B cell (primary cell): ENCODE measurements around the gene RASSF3. TPM values are rescaled to one million over a fixed set of nuclear protein-coding genes. Genes with fewer than 3 reads are reported as not detected.
A peak's percentile ranks its signal among the peaks of the same experiment; 100 is the strongest.

Experiments
- ATAC-seq: fragments of 200-7000 bp; cut with Tn5 transposase; one replicate; pipeline ENCODE4 v1.10.0; 2021; ENCODE audit warnings: low read depth, mild to moderate bottlenecking, moderate number of reproducible peaks, moderate library complexity
- CTCF ChIA-PET: fragments of 350-600 bp; sonication (Branson Sonifier 250); formaldehyde crosslinking; loops from one replicate; lab custom pipeline; 2021; ENCODE audit warnings: antibody characterized with exemption, inconsistent platforms; lab: Charles Lee
- POLR2A ChIA-PET: fragments of 350-600 bp; sonication (Branson Sonifier 250); formaldehyde crosslinking; loops from one replicate; lab custom pipeline; 2021; ENCODE audit warnings: antibody characterized with exemption; lab: Charles Lee
- DNase-seq: peaks from one replicate; pipeline ENCODE4 v3.0.0; 2013
- H2AFZ ChIP-seq: 2 replicates; pipeline ENCODE4 v1.6.1; 2012; ENCODE audit warnings: mild to moderate bottlenecking, low read depth, low read length; ENCODE audit not compliant: insufficient read depth, poor library complexity, severe bottlenecking
- H3K27ac ChIP-seq, 2 donors: 1 replicate in 1 of 2; 2 replicates in 1 of 2; pipeline ENCODE4 v1.5.1; 2012 to 2013; ENCODE audit warnings: low read length in 2 of 2, mild to moderate bottlenecking in 2 of 2, moderate library complexity in 1 of 2
- H3K27me3 ChIP-seq, 4 experiments: fragments of 200-600 bp in 1 of 4; sonication (generic) in 1 of 4; replicated peaks in 1 of 4; 1 replicate in 2 of 4; 2 replicates in 2 of 4; pipeline versions ENCODE4 v1.6.1 to v1.7.0; 2013 to 2016; ENCODE audit warnings: low read length in 3 of 4, mild to moderate bottlenecking in 2 of 4, mixed read lengths in 1 of 4, moderate library complexity in 1 of 4; ENCODE audit not compliant: insufficient read depth in 4 of 4, control insufficient read depth in 3 of 4; ENCODE audit errors: control extremely low read depth in 1 of 4
- H3K36me3 ChIP-seq, 2 experiments: replicated peaks in 1 of 2; 1 replicate in 1 of 2; 2 replicates in 1 of 2; pipeline versions ENCODE4 v1.6.1 to v1.7.1; 2013; ENCODE audit warnings: low read length in 1 of 2; ENCODE audit not compliant: insufficient read depth in 2 of 2, control insufficient read depth in 1 of 2; ENCODE audit errors: control extremely low read depth in 1 of 2, extremely low read depth in 1 of 2
- H3K4me1 ChIP-seq, 2 donors: fragments of 200-600 bp in 1 of 2; sonication (generic) in 1 of 2; 1 replicate in 1 of 2; 2 replicates in 1 of 2; pipeline versions ENCODE4 v1.5.1 to v1.6.1; 2013 to 2017; ENCODE audit warnings: low read length in 2 of 2; ENCODE audit not compliant: control insufficient read depth in 2 of 2, insufficient read depth in 2 of 2
- H3K4me2 ChIP-seq: replicated peaks from 2 replicates; pipeline ENCODE3; 2012; ENCODE audit warnings: mild to moderate bottlenecking, low read depth, low read length; ENCODE audit not compliant: poor library complexity, severe bottlenecking
- H3K4me3 ChIP-seq, 5 experiments: fragments of 200-600 bp in 1 of 5; sonication (generic) in 1 of 5; 1 replicate in 3 of 5; 2 replicates in 2 of 5; pipeline versions ENCODE4 v1.5.1 to v1.7.0; 2011 to 2016; ENCODE audit warnings: low read length in 4 of 5, mild to moderate bottlenecking in 4 of 5, low read depth in 2 of 5, control low read depth in 1 of 5, moderate library complexity in 1 of 5; ENCODE audit not compliant: insufficient read depth in 1 of 5; ENCODE audit errors: control extremely low read depth in 1 of 5, extremely low read depth in 1 of 5
- H3K79me2 ChIP-seq: fragments of 200-600 bp; sonication (generic); one replicate; pipeline ENCODE4 v1.6.0; 2016; ENCODE audit warnings: low read length; ENCODE audit not compliant: control insufficient read depth, insufficient read depth
- H3K9ac ChIP-seq: fragments of 200-600 bp; sonication (generic); 2 replicates; pipeline ENCODE4 v1.6.1; 2017; ENCODE audit warnings: mild to moderate bottlenecking, low read length, moderate library complexity
- H3K9me3 ChIP-seq, 3 donors: one replicate each; pipeline versions ENCODE4 v1.6.1 to v1.7.1; 2013; ENCODE audit warnings: low read length in 2 of 3; ENCODE audit not compliant: control insufficient read depth in 2 of 3, insufficient read depth in 1 of 3; ENCODE audit errors: control extremely low read depth in 1 of 3
- H4K20me1 ChIP-seq: 2 replicates; pipeline ENCODE4 v1.6.0; 2012; ENCODE audit warnings: mild to moderate bottlenecking, low read length; ENCODE audit not compliant: insufficient read depth, control insufficient read depth, poor library complexity, severe bottlenecking
- H3K27ac Mint-ChIP-seq: one replicate; pipeline ENCODE4 v1.8.0; 2021; ENCODE audit warnings: mixed read lengths
- H3K27me3 Mint-ChIP-seq: one replicate; pipeline ENCODE4 v1.8.0; 2021; ENCODE audit warnings: mixed read lengths
- H3K4me1 Mint-ChIP-seq: one replicate; pipeline ENCODE4 v1.8.0; 2021; ENCODE audit warnings: mixed read lengths
- H3K4me3 Mint-ChIP-seq: one replicate; pipeline ENCODE4 v1.8.0; 2021; ENCODE audit warnings: mixed read lengths
- H3K9me3 Mint-ChIP-seq: one replicate; pipeline ENCODE4 v1.8.0; 2022; ENCODE audit warnings: mixed read lengths; ENCODE audit not compliant: insufficient read depth
- CTCF ChIP-seq: fragments of 200-600 bp; IDR thresholded peaks from one replicate; pipeline ENCODE4 v1.8.0; 2022; ENCODE audit warnings: antibody characterized with exemption, mild to moderate bottlenecking
- EZH2 ChIP-seq: IDR thresholded peaks from 2 replicates; pipeline ENCODE4 v1.6.1; 2012; ENCODE audit warnings: borderline replicate concordance, low read depth, mild to moderate bottlenecking, moderate library complexity, low read length; ENCODE audit not compliant: insufficient read depth, poor library complexity, severe bottlenecking
- WGBS: methylation state at CpG from one replicate; pipeline ENCODE4 v1.1.5; 2013; ENCODE audit warnings: missing lambda C conversion rate; ENCODE audit not compliant: insufficient coverage; 5-methylcytosine and 5-hydroxymethylcytosine counted together
- intact Hi-C: fragments of 100-400 bp; cut with micrococcal nuclease; formaldehyde crosslinking; loops from one replicate; pipeline ENCODE4 v1.10.0; 2022
- polyA plus RNA-seq: library from polyadenylated mRNA; depleted of rRNA; stranded (reverse); fragments of >200 nt; gene quantifications from 2 replicates; pipeline ENCODE4 v1.2.3, GENCODE V29; 2012
- total RNA-seq, 2 donors: library from RNA; stranded (reverse); fragments of 120-200 nt in 1 of 2; gene quantifications; 1 replicate in 1 of 2; 2 replicates in 1 of 2; pipeline versions ENCODE4 v1.2.3 to v1.2.4, GENCODE V29; 2013 to 2022

Gene RASSF3
- total and polyA plus RNA-seq, 2 donors (not counting 1 experiment from before 2014, with no cell fraction given), result 25.8 to 104 TPM

DNA sequence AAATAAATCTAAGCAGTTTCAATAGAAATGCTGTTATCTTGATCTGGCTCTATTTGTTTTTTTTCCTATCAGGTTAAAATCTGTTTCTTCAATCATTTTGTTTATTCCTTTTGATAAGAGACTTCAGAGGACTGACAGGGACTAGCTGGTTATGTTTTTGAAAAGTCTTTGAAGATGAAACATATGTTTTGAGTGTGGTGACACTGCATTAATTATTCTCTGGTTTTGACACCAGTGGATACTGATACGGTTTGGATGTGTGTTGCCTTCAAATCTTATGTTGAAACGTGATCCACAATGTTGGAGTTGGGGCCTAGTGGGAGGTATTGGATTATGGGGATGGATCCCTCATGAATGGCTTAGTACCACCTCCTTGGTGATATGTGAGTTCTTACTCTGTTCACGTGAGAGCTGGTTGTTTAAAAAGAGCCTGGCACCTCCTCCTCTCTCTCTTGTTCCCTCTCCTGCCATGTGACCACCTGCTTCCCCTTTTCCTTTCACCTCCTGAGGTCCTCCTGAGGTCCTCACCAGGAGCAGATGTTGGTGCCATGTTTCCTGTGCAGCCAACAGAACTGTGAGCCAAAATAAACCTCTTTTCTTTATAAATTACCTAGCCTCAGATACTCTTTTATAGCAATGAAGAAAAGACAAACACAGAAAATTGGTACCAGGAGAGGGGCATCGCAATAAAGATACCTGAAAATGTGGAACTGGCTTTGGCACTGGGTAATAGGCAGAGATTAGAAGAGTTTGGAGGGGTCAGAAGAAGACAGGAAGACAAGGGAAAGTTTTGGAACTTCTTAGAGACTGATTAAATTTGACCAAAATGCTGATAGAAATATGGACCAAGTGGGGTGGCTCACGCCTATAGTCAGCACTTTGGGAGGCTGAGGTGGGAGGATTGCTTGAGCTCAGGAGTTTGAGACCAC is 23.0 kb downstream of the RASSF3 start:
- peaks cover 0 to 4% (median 0%) of the 10 kb centered on the region in 3 donors for H3K9me3 ChIP-seq
- intact Hi-C loops, result no loop called here
- peaks cover 29 to 51% of the 10 kb centered on the region in 2 donors for H3K4me1 ChIP-seq
- H3K27me3 ChIP-seq, result no peaks in the 10 kb centered on the region
- no peak overlapping the region for H2AFZ ChIP-seq
- H3K27me3 Mint-ChIP-seq, result no peaks in the 10 kb centered on the region
- peak overlapping the region in 1 of 2 donors; percentile 38 for H3K27ac ChIP-seq
- H3K27ac Mint-ChIP-seq, result peak overlapping the region; percentile 63
- DNase-seq (no peak), ATAC-seq (no peak)
- no peak for TF ChIP-seq CTCF
- H3K4me2 ChIP-seq, result no peak overlapping the region
- WGBS, result 100% methylated on average over 3 of the region's 5 CpGs
- ChIA-PET CTCF (interaction anchor here (0.6 to 1.4 kb wide), 3 partner anchors 22 to 84 kb away, joined by 3 to 4 read pairs (median 3); no protein-coding TSS in a partner anchor), POLR2A (interaction anchor here (0.7 kb wide), 2 partner anchors 11 to 44 kb away, joined by 4 read pairs; no protein-coding TSS in a partner anchor)
- peak overlapping the region; percentile 4 for H3K9ac ChIP-seq
- H3K36me3 ChIP-seq, result peaks cover 6 to 21% of the 10 kb centered on the region in 2 experiments
- peaks cover 100% of the 10 kb centered on the region for H3K79me2 ChIP-seq
- peaks cover 68% of the 10 kb centered on the region for H3K4me1 Mint-ChIP-seq
- no peak overlapping the region for H3K4me3 Mint-ChIP-seq
- H3K4me3 ChIP-seq, result no peak overlapping the region
- no peaks in the 10 kb centered on the region for H3K9me3 Mint-ChIP-seq
- H4K20me1 ChIP-seq, result peaks cover 75% of the 10 kb centered on the region

- Mint-ChIP-seq H3K4me3 (no peak overlapping the region), H3K27ac (peak overlapping the region; percentile 63), H3K27me3 (no peaks in the 10 kb centered on the region), H3K4me1 (peaks cover 70% of the 10 kb centered on the region), H3K9me3 (peaks cover 2% of the 10 kb centered on the region)
- Histone ChIP-seq H3K9me3 (peaks cover 0 to 4% (median 0%) of the 10 kb centered on the region in 3 donors), H3K9ac (no peak overlapping the region), H3K36me3 (peaks cover 6 to 21% of the 10 kb centered on the region in 2 experiments), H3K27ac (peak overlapping the region in 1 of 2 donors; percentile 38), H3K4me2 (no peak overlapping the region), H3K27me3 (no peaks in the 10 kb centered on the region), H3K4me1 (peaks cover 34 to 51% of the 10 kb centered on the region in 2 donors), H4K20me1 (peaks cover 76% of the 10 kb centered on the region), H3K4me3 (no peak overlapping the region), H3K79me2 (peaks cover 100% of the 10 kb centered on the region), H2AFZ (no peak overlapping the region)
- no peak for DNase-seq
- ChIA-PET POLR2A (interaction anchor here (0.7 kb wide), 2 partner anchors 10 to 43 kb away, joined by 4 read pairs; no protein-coding TSS in a partner anchor), CTCF (interaction anchor here (0.6 to 1.4 kb wide), 3 partner anchors 23 to 84 kb away, joined by 3 to 4 read pairs (median 3); no protein-coding TSS in a partner anchor)
- ATAC-seq, result no peak
- intact Hi-C loops, result no loop called here
- TF ChIP-seq EZH2 (no peak), CTCF (no peak)
These were observed 23.6 kb downstream of the RASSF3 start for GRCh38 chr12:64633940-64634337.
